NCI-H345 (cell line): Measurements from ENCODE around the gene IZUMO4.
"Not testable (repeated sequence)": the region's sequence is repeated elsewhere in the genome, so short reads cannot be mapped to it uniquely, and the experiment has no call there.

Experiments
- DNase-seq: peaks from one replicate; lab custom pipeline; 2025; lab: John Stamatoyannopoulos, UW

IZUMO4 gene

DNA sequence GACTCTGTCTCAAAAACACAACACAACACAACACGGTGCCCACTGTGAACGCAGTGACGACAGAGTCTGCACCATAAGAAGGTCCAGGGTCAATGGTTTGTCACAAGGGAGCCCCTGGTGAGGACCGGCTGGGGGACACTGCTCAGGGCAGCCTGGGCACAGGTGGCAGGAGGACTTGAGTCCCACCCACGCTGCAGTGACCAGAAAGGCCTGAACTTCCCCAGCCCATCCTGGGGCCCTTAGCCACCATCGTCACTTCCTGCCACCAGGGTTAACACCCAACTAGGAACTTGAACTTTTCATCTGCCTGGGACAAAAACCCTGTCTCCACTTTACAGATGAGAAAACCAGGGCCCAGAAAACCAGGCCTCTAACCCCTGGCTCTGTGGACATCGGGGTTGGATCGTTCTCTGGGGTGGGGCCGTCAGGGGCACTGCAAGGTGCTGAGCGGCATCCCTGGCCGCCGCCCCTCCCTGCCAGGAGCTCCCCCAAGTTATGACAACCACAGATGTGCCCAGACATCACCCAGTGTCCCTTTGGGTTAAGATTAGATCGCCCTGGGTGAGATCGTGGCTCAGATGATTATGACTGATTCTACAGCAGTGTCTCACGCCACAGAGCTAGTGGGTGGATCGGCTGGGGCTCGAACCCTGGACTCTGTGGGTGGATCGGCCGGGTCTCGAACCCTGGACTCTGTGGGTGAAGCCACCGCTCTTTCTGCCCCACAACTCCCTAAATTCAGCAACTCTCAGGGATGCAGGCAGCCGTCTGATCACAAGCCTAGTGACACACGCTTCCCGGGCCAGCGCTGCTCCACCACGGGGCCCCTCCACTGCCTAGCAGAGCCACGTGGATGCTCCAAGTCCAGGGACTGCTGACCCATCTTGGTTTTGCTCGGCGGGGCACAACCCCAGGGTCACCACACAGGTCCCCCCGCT, 14.6 kb upstream of the IZUMO4 start:
- no peak for DNase-seq

GRCh38 chr19:2083174-2083854, 13.4 kb upstream of the IZUMO4 start:
- peak; percentile 16 for DNase-seq

DNA sequence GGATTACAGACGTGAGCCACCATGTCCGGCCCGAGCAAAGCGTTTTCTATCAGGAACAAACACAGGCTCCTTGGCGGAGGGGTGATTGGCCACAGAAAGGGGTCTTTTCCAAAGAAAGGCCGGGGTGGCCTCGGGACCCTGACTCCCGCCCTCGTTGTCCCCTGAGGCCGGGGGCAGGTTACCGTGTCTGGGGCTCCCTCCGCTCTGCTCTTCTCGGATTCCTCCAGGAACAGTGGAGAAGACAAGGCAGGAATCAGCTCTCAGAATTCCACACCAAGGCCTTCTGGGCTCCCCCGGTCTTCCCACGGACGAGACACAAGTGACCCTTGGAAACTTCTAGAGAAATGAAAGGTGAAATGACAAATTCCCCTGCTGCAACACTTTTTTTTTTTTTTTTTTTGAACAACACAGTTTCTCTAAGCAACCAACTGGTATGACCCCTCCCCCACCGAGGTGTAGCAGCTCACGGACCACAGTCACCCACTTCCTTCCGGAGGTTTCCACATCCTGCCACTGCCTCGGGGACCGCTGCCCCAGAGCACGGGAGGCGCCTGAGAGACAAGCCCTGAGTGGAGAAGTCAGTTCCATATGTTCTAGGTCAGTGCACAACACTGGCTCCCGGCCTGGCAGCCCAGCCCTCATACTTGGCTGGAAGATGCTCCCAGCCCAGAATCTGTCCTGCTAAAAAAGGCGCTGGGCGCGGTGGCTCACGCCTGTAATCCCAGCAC, 11.6 kb upstream of the IZUMO4 start:
- no peak for DNase-seq

GRCh38 chr19:2086695-2087620, 9.8 kb upstream of the IZUMO4 start:
- DNase-seq, result not testable (repeated sequence)

GRCh38 chr19:2087621-2088100, 9.1 kb upstream of the IZUMO4 start:
- no peak for DNase-seq

DNA sequence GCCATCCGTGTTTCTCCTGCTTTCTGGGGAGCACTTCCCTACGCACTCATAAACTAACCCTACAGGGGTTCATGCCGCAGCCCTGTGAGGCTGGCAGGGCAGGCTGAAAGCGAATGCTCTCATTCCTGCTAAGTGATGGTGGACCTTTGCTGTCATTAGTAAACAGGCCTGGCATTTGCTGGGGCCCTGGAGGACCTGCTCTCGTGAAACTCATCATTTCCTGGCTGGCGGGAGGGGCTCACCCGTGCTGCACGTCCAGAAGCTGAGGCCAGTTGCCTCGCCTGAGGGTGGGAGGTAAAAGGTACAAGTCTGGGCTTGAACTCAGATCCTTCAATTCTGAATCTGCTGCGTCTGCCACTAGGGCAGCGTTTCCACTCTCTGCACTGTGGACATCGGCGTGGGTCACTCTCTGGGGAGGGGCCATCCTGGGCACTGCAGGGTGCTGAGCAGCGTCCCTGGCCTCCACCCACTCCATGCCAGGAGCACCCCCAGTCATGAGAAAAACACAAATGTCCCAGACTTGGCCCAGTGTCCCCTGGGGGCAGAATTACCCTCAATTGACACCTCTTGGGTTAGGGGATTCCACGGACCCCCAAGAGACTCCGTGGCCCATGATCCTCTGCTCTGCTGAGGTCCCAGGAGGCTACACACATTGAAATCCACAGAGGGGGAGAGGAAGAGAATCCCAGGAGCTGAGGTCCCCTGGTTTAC, 7.6 kb upstream of the IZUMO4 start:
- no peak for DNase-seq

- DNase-seq, result no peak
Measured at GRCh38 chr19:2089727-2090053, 7.0 kb upstream of the IZUMO4 start.

DNA sequence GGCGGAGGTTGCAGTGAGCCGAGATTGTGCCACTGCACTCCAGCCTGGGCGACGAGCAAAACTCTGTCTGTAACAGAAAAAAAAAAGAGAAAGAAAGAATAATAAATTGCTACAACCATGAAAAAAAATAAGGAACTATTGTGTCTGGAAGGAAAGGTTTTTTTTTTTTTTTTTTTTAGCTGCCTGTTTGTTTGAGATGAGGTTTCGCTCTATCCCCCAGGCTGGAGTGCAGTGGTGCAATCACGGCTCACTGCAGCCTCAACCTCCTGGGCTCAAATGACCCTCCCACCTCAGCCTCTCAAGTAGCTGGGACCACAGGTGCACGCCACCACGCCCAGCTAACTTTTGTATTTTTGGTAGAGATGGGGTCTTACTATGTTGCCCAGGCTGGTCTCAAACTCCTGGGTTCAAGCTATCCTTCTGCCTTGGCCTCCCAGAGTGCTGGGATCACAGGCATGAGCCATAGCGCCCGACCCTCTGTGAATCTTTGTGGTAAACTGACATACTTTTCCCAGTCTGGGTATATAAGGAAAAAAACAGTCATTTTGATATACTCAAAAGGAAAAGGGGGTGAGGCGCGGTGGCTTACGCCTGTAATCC, 4.7 kb upstream of the IZUMO4 start:
- DNase-seq, result not testable (repeated sequence)

DNA sequence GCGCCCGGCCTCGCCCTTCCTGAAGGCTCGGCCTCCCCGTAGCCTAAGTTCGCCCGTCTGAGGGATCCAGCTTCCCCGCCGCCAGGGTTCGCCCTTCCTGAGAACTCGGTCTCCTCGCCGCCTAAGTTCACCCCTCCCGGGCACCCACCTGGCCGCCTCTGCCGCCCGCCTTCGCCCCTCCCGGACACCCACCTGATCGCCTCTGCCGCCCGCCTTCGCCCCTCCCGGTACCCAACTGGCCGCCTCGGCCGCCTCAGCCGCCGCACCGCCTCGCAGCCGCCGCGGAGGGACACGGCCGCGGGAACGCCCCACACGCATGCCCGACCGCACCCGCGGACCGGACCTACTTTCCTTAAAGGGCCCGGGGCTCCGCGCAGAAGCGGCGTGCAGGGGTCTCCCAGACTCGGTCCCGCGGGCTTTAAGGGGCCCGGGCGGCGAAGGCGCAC, 658 bp upstream of the IZUMO4 start, which contains the start of gene MOB3A:
MOB3A (minus strand) TSS at position 293 of the 446 bp plus-strand sequence. CDS start 17,766 bp downstream, outside the sequence.
- peak; percentile 94 for DNase-seq

DNA sequence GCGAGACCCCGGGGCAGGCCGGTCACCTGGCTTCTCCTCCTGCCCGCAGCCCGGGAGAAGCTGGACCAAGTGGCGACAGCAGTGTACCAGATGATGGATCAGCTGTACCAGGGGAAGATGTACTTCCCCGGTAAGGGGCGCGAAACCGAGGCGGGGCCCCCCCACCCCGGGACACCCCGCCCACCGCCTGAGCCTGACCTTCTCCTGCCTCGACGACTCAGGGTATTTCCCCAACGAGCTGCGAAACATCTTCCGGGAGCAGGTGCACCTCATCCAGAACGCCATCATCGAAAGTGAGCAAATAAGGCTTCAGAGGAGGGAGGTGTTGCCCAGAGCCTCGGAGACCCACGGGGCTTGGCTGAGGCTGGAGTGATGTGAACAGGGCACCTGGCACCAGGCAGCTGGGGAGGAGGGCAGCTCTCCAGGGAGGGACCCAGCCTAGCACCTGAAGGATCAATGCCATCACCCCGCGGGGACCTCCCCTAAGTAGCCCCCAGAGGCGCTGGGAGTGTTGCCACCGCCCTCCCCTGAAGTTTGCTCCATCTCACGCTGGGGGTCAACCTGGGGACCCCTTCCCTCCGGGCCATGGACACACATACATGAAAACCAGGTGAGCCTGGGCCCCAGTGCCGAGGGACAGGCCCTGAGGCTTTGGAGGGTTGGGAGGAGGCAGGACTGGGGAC, 629 bp downstream of the IZUMO4 start:
- peak; percentile 38 for DNase-seq

GRCh38 chr19:2097886-2098327, 1.2 kb downstream of the IZUMO4 start:
- no peak for DNase-seq

- DNase-seq, result no peak
Measured at GRCh38 chr19:2099054-2099501, 2.4 kb downstream of the IZUMO4 start.

DNA sequence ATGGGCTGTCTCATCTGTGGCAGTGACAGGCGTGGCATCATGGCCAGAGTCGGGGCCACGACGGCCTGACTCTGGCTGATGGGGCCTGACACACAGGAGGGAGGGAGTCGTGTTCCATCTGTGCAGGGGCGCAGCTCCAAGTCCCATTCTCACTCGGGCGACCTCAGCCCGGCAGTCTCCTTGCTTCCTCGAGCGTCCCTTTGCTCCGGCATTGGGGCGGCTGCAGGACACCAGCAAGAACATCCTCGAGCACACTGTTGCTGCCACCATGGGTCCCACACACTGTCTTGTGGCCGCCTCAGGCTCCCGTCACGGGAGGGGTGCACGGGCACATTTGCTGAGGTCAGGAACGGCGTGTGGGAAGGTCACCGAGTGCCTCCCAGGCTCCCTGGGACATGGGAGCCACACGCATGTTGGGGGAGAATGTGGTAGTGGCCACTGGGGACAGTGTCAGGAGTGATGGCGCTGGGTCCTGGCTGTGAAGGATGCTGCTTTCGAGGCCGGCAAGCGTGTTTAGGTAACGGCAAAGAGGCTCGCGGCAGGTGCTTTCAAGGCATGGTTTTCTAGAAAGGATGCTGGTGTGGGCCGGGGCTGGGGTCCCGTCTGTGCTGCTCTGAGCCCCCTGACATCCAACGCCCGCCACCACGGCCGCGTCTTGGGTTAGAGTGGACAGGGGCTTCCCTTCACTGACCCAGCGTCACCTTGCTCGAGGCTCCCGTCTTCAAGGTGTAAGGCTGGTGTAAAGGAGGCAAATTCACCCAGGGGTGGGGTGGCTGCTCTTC, 3.4 kb downstream of the IZUMO4 start:
- no peak for DNase-seq

DNA sequence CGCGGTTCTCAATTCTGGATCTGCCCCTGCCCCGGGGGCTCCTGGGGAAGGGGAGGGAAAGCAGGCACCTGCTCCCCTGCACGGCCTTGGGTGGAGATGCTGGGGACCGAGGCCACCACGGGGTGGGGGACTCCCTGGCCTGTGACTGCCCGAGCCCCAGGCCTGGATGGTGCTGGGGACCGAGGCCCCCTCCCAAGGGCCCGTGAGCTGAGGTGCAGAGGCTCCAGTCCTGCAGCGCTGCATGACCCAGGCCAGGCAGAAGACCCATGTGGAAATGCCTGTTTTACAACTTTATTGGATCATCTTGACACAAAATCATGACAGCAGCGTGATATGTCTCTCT, 4.0 kb downstream of the IZUMO4 start:
- no peak for DNase-seq

GRCh38 chr19:2101417-2102335, 5.0 kb downstream of the IZUMO4 start:
- DNase-seq, result no peak

GRCh38 chr19:2103045-2103707, 6.5 kb downstream of the IZUMO4 start:
- DNase-seq, result no peak
